ENCODE results near the gene EVC2. TPM values are rescaled to one million over a fixed set of nuclear protein-coding genes. Genes with fewer than 3 reads are reported as not detected.

Gene EVC2
- total and polyA plus RNA-seq, 9 of the 15 experiments (the other 6 are each of a cell fraction or from before 2014, with no cell fraction given), result 0.03 to 0.55 (median 0.38) TPM; not detected in 1

DNA sequence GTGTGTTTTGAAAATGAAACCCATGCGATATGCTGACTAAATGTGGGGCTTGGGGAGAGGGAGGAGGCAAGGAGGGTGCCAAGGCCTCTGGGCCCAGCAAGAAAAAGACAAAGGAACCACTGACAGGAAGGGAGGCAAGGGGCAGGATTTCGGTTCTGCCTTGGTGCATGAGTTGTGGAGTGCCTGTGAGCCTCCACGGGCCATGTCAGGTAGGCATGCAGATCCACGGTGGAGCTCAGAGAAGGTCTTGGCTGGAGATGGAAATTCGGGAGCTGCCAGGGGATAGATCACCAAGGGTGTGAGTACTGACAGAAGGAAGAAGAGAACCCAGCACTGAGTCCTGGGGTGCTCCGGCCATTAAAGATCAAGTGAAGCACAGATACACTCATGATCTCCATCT, 4.1 kb downstream of the EVC2 start (continued):
- TF ChIP-seq CTCFL (IDR thresholded peaks at IDR 0.05; ENCODE audit: borderline replicate concordance, insufficient read depth, low read depth, low read length, poor library complexity, severe bottlenecking) (no peak), CCAR2 (IDR thresholded peaks at IDR 0.05; ENCODE audit: low read depth, low read length) (no peak), FOXM1 (IDR thresholded peaks at IDR 0.05; ENCODE audit: low read depth) (no peak), FOXM1 (CRISPR knock-in tag; IDR thresholded peaks at IDR 0.05; ENCODE audit: low read depth) (no peak), BHLHE40 (IDR thresholded peaks at IDR 0.05; ENCODE audit: low read length) (no peak), BRCA1 (IDR thresholded peaks at IDR 0.05) (no peak), BRCA1 (CRISPR knock-in tag; IDR thresholded peaks at IDR 0.05) (no peak), POLR2B (IDR thresholded peaks at IDR 0.05; ENCODE audit: low read depth, partially characterized antibody) (no peak)

- H3K4me3 ChIP-seq, result no peak overlapping the region
- H3K27me3 ChIP-seq (ENCODE audit: control insufficient read depth in 2 of 2, insufficient read depth in 2 of 2, low read length in 2 of 2), result no peaks in the 10 kb centered on the region
- no peak overlapping the region for H3K4me2 ChIP-seq (ENCODE audit: insufficient read depth, low read length)
- ChIA-PET CTCF (ENCODE audit: low intra/inter-chr PET ratio) (no interaction called here), POLR2A (no interaction called here)
- H3K9me3 ChIP-seq (replicated peaks; ENCODE audit: control insufficient read depth, insufficient read depth, low read depth, low read length), result peaks cover 7% of the 10 kb centered on the region; the same call in 1 of the 2 replicates
- H3K36me3 ChIP-seq (ENCODE audit: control insufficient read depth, insufficient read depth, low read length), result no peaks in the 10 kb centered on the region
- no peak overlapping the region for H2AFZ ChIP-seq (ENCODE audit: low read depth, low read length)
- no peak for DNase-seq (ENCODE audit: extremely low read depth in 1 of 4, low spot score in 3 of 4)
- H3K27ac ChIP-seq (ENCODE audit: extremely low read depth, low read depth, low read length), result no peak overlapping the region
- ATAC-seq, result no peak
- no peaks in the 10 kb centered on the region for H3K9me1 ChIP-seq (ENCODE audit: control insufficient read depth, insufficient read depth, low read length)
- no peak overlapping the region for H3K9ac ChIP-seq (ENCODE audit: insufficient read depth in 1 of 2, low read depth in 2 of 2, low read length in 2 of 2)
- no peaks in the 10 kb centered on the region for H4K20me1 ChIP-seq (replicated peaks; ENCODE audit: control insufficient read depth, insufficient read depth, low read length)
- TF ChIP-seq SRSF1 (IDR thresholded peaks at IDR 0.05; ENCODE audit: low read depth, low read length), result no peak
- TF ChIP-seq ZBTB7A (IDR thresholded peaks at IDR 0.05; ENCODE audit: borderline replicate concordance, control insufficient read depth, low read depth, low read length), result no peak
- TF ChIP-seq SMARCA5 (IDR thresholded peaks at IDR 0.05), result no peak
- TF ChIP-seq, protein P1, sequence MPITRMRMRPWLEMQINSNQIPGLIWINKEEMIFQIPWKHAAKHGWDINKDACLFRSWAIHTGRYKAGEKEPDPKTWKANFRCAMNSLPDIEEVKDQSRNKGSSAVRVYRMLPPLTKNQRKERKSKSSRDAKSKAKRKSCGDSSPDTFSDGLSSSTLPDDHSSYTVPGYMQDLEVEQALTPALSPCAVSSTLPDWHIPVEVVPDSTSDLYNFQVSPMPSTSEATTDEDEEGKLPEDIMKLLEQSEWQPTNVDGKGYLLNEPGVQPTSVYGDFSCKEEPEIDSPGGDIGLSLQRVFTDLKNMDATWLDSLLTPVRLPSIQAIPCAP (CRISPR knock-in tag; IDR thresholded peaks at IDR 0.05; ENCODE audit: borderline replicate concordance), result no peak
- TF ChIP-seq SIX5 (IDR thresholded peaks at IDR 0.05; ENCODE audit: borderline replicate concordance in 1 of 2, insufficient read depth in 1 of 2, low read depth in 1 of 2, low read length in 2 of 2), result no peak
- TF ChIP-seq HMBOX1 (IDR thresholded peaks at IDR 0.05), result no peak
- intact Hi-C loops (cut with micrococcal nuclease), result no loop called here
- WGBS (ENCODE audit: insufficient coverage, low coverage, missing lambda C conversion rate), result 8% methylated on average over 5 of the region's 5 CpGs
- in situ Hi-C loops (cut with MboI), result no loop called here
- BruUV-seq (replicated peaks), result no TSS peak
- FAIRE-seq, result no peak
- no peaks in the 10 kb centered on the region for H3K79me2 ChIP-seq (ENCODE audit: control insufficient read depth, insufficient read depth, low read length)
- peaks cover 0 to 10% of the 10 kb centered on the region in 2 experiments; a peak in 2 of 5 replicates for H3K4me1 ChIP-seq (replicated peaks in 1 of 2; ENCODE audit: control insufficient read depth in 2 of 2, insufficient read depth in 2 of 2, low read length in 2 of 2)
These were observed 4.5 kb downstream of the EVC2 start for GRCh38 chr4:5703831-5704230.
